DOHH2 (cell line): ENCODE measurements around the gene PHLDB2.

Experiments used
- EZH2phosphoT487 ChIP-seq: fragments of 200-600 bp; sonication (generic); IDR thresholded peaks from 2 replicates; pipeline ENCODE4 v1.6.1; 2017; ENCODE audit warnings: borderline replicate concordance, mild to moderate bottlenecking, antibody characterized with exemption, low read length, moderate library complexity, mixed read lengths
- TF ChIP-seq, protein P1 (sequence below): fragments of 200-600 bp; sonication (generic); IDR thresholded peaks from one replicate; pipeline ENCODE4 v1.5.1; 2014; ENCODE audit warnings: antibody characterized with exemption, mild to moderate bottlenecking, low read depth, low read length; ENCODE audit not compliant: poor library complexity, severe bottlenecking

DNA sequence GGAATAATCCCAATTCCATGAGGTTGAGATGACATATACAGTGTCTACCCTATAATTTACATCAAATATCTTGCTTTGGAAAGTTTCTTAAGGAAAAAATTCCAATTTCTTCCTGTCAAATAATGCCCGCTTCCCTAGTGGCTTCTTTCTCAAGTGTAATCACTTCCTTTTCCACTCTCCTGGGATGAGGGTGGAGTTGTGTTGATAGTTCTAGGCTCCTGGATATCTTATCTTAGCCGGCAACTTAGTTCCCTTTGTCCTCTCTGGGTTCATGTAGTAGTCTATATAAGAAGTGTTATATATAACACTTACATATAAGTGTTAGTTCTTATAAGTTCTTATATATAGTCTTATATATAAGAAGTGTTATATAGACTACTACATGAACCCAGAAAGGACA lies 150.6 kb downstream of the PHLDB2 start:
- TF ChIP-seq, protein P1, sequence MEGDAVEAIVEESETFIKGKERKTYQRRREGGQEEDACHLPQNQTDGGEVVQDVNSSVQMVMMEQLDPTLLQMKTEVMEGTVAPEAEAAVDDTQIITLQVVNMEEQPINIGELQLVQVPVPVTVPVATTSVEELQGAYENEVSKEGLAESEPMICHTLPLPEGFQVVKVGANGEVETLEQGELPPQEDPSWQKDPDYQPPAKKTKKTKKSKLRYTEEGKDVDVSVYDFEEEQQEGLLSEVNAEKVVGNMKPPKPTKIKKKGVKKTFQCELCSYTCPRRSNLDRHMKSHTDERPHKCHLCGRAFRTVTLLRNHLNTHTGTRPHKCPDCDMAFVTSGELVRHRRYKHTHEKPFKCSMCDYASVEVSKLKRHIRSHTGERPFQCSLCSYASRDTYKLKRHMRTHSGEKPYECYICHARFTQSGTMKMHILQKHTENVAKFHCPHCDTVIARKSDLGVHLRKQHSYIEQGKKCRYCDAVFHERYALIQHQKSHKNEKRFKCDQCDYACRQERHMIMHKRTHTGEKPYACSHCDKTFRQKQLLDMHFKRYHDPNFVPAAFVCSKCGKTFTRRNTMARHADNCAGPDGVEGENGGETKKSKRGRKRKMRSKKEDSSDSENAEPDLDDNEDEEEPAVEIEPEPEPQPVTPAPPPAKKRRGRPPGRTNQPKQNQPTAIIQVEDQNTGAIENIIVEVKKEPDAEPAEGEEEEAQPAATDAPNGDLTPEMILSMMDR, result no peak
- no peak for TF ChIP-seq EZH2phosphoT487
